IMR-90 (cell line): Measurements from ENCODE around the gene ABCG4. TPM values are rescaled to one million over a fixed set of nuclear protein-coding genes. Genes with fewer than 3 reads are reported as not detected.
A peak's percentile ranks its signal among the peaks of the same experiment; 100 is the strongest.

Source experiments
- ATAC-seq: fragments of 200-7000 bp; cut with Tn5 transposase; 2 replicates; pipeline ENCODE4 v1.9.1; 2020; ENCODE audit warnings: low read depth, mild to moderate bottlenecking, moderate library complexity
- BruUV-seq: library from RNA; stranded (reverse); fragments of 400-500 nt; replicated peaks from 2 replicates; lab custom pipeline; 2021; lab: Mats Ljungman, UMichigan
- CTCF ChIA-PET: fragments of 300-600 bp; formaldehyde crosslinking; extraction: SDS; loops from one replicate; lab custom pipeline; 2021; ENCODE audit warnings: antibody characterized with exemption; lab: Yijun Ruan, JAX
- POLR2A ChIA-PET: fragments of 300-600 bp; sonication (Branson Sonifier 250); formaldehyde crosslinking; loops from one replicate; lab custom pipeline; 2022; ENCODE audit warnings: antibody characterized with exemption; ENCODE audit not compliant: unreplicated experiment; lab: Charles Lee
- DNase-seq: peaks from one replicate; pipeline ENCODE4 v3.0.0; 2013
- H2AFZ ChIP-seq: replicated peaks from 2 replicates; pipeline ENCODE3; 2013; ENCODE audit warnings: low read length, mild to moderate bottlenecking; ENCODE audit not compliant: poor library complexity
- H2AK5ac ChIP-seq: 2 replicates; pipeline ENCODE4 v1.6.1; 2013; ENCODE audit warnings: low read depth, low read length, inconsistent platforms
- H2AK9ac ChIP-seq: replicated peaks from 2 replicates; pipeline ENCODE3; 2013; ENCODE audit warnings: mild to moderate bottlenecking, low read depth, low read length, moderate library complexity; ENCODE audit not compliant: poor library complexity
- H2BK120ac ChIP-seq: 2 replicates; pipeline ENCODE4 v1.6.1; 2013; ENCODE audit warnings: low read depth, low read length, inconsistent platforms
- H2BK15ac ChIP-seq: 3 replicates; pipeline ENCODE4 v1.6.1; 2013; ENCODE audit warnings: low read depth, low read length, inconsistent platforms
- H2BK20ac ChIP-seq: 2 replicates; pipeline ENCODE4 v1.6.1; 2013; ENCODE audit warnings: low read depth, mild to moderate bottlenecking, inconsistent platforms, low read length, moderate library complexity
- H2BK5ac ChIP-seq: 2 replicates; pipeline ENCODE4 v1.6.1; 2013; ENCODE audit warnings: mild to moderate bottlenecking, low read depth, low read length, inconsistent platforms; ENCODE audit not compliant: poor library complexity, severe bottlenecking
- H3K14ac ChIP-seq: replicated peaks from 2 replicates; pipeline ENCODE4 v1.6.1; 2013; ENCODE audit warnings: low read depth, low read length, inconsistent platforms
- H3K18ac ChIP-seq: 2 replicates; pipeline ENCODE4 v1.6.1; 2013; ENCODE audit warnings: low read depth, low read length, control low read depth
- H3K23ac ChIP-seq: 2 replicates; pipeline ENCODE4 v1.6.1; 2013; ENCODE audit warnings: low read depth, low read length, inconsistent platforms
- H3K27ac ChIP-seq: 2 replicates; pipeline ENCODE4 v1.5.1; 2013; ENCODE audit warnings: mild to moderate bottlenecking, control low read depth, low read length; ENCODE audit not compliant: insufficient read depth
- H3K27me3 ChIP-seq: 2 replicates; pipeline ENCODE4 v1.6.1; 2013; ENCODE audit warnings: low read length; ENCODE audit not compliant: control insufficient read depth, insufficient read depth
- H3K36me3 ChIP-seq: 2 replicates; pipeline ENCODE4 v1.6.1; 2013; ENCODE audit warnings: low read length, mixed read lengths; ENCODE audit not compliant: control insufficient read depth, insufficient read depth
- H3K4ac ChIP-seq: 2 replicates; pipeline ENCODE4 v1.6.1; 2013; ENCODE audit warnings: low read depth, low read length, inconsistent platforms
- H3K4me1 ChIP-seq: 2 replicates; pipeline ENCODE4 v1.6.1; 2013; ENCODE audit warnings: low read length, mixed read lengths; ENCODE audit not compliant: control insufficient read depth, insufficient read depth
- H3K4me2 ChIP-seq: 2 replicates; pipeline ENCODE4 v1.6.1; 2013; ENCODE audit warnings: low read depth, mild to moderate bottlenecking, control low read depth, low read length, moderate library complexity
- H3K4me3 ChIP-seq: 2 replicates; pipeline ENCODE4 v1.5.1; 2013; ENCODE audit warnings: low read depth, mild to moderate bottlenecking, control low read depth, low read length, moderate library complexity; ENCODE audit not compliant: insufficient read depth
- H3K56ac ChIP-seq: 2 replicates; pipeline ENCODE4 v1.6.1; 2013; ENCODE audit warnings: low read length, inconsistent platforms; ENCODE audit not compliant: insufficient read depth; ENCODE audit errors: extremely low read depth
- H3K79me1 ChIP-seq, 2 experiments: 2 replicates each; pipeline ENCODE4 v1.6.1; 2013; ENCODE audit warnings: low read length in 2 of 2, inconsistent platforms in 1 of 2, low read depth in 1 of 2
- H3K9ac ChIP-seq: 2 replicates; pipeline ENCODE4 v1.6.1; 2013; ENCODE audit warnings: low read depth, low read length, control low read depth
- H3K9me1 ChIP-seq: 2 replicates; pipeline ENCODE4 v1.6.1; 2013; ENCODE audit warnings: low read length, inconsistent platforms; ENCODE audit not compliant: insufficient read depth
- H3K9me3 ChIP-seq: 2 replicates; pipeline ENCODE4 v1.6.1; 2013; ENCODE audit warnings: low read length; ENCODE audit not compliant: control insufficient read depth, insufficient read depth
- H4K20me1 ChIP-seq: 2 replicates; pipeline ENCODE4 v1.6.1; 2013; ENCODE audit warnings: low read length, inconsistent platforms; ENCODE audit not compliant: insufficient read depth
- H4K5ac ChIP-seq: 2 replicates; pipeline ENCODE4 v1.6.1; 2013; ENCODE audit warnings: mild to moderate bottlenecking, low read depth, low read length, control low read depth
- H4K8ac ChIP-seq, 2 experiments: 2 replicates each; pipeline ENCODE4 v1.6.1; 2013; ENCODE audit warnings: low read depth in 2 of 2, low read length in 2 of 2, control low read depth in 1 of 2, inconsistent platforms in 1 of 2
- H4K91ac ChIP-seq: 2 replicates; pipeline ENCODE4 v1.6.1; 2013; ENCODE audit warnings: low read depth, low read length, inconsistent platforms; ENCODE audit not compliant: insufficient read depth
- BHLHE40 ChIP-seq: fragments of 150-350 bp; IDR thresholded peaks from 2 replicates; pipeline ENCODE4 v1.6.1; 2016; ENCODE audit warnings: mild to moderate bottlenecking, low read depth, low read length
- CEBPB ChIP-seq: IDR thresholded peaks from 2 replicates; pipeline ENCODE4 v1.6.1; 2012; ENCODE audit warnings: low read depth, low read length, improper control_type of control experiment
- CHD1 ChIP-seq: IDR thresholded peaks from 2 replicates; pipeline ENCODE4 v1.6.1; 2012; ENCODE audit warnings: low read depth, low read length, improper control_type of control experiment
- MAFK ChIP-seq: IDR thresholded peaks from 2 replicates; pipeline ENCODE4 v1.6.1; 2012; ENCODE audit warnings: low read depth, low read length, improper control_type of control experiment
- POLR2A ChIP-seq: IDR thresholded peaks from 2 replicates; pipeline ENCODE4 v1.6.1; 2012; ENCODE audit warnings: mild to moderate bottlenecking, low read depth, low read length
- RCOR1 ChIP-seq: IDR thresholded peaks from 2 replicates; pipeline ENCODE4 v1.6.1; 2012; ENCODE audit warnings: mild to moderate bottlenecking, low read length, improper control_type of control experiment; ENCODE audit not compliant: insufficient replicate concordance
- SMC3 ChIP-seq: fragments of 150-350 bp; IDR thresholded peaks from 2 replicates; pipeline ENCODE4 v1.6.1; 2016; ENCODE audit warnings: low read depth, mild to moderate bottlenecking, antibody characterized with exemption, low read length, moderate library complexity
- WGBS, 2 experiments: methylation state at CpG; one replicate each; pipeline versions ENCODE4 v1.1.5 to v1.1.7; 2013; ENCODE audit warnings: missing lambda C conversion rate in 2 of 2; ENCODE audit not compliant: insufficient read length in 1 of 2; ENCODE audit errors: extremely low coverage in 2 of 2; 5-methylcytosine and 5-hydroxymethylcytosine counted together
- dilution Hi-C: fragments of 300-500 bp; cut with HindIII; formaldehyde crosslinking; loops from one replicate; pipeline ENCODE4 v1.14.3; 2018; ENCODE audit warnings: low sequenced_read_pairs; ENCODE audit not compliant: unreplicated experiment
- in situ Hi-C: fragments of 300-500 bp; cut with MboI; formaldehyde crosslinking; loops from 3 replicates; pipeline ENCODE4 v1.14.3; 2019; ENCODE audit warnings: low sequenced_read_pairs, inconsistent platforms, mixed read lengths
- intact Hi-C: fragments of 100-400 bp; cut with micrococcal nuclease; formaldehyde crosslinking; loops from 2 replicates; pipeline ENCODE4 v1.10.0; 2022
- polyA plus RNA-seq, 3 experiments: library from polyadenylated mRNA; depleted of rRNA; stranded (reverse); fragments of >200 nt; gene quantifications; 2 replicates each; pipeline ENCODE4 v1.2.3, GENCODE V29; 2012; ENCODE audit warnings: low replicate concordance in 1 of 3
- total RNA-seq: library from RNA; depleted of rRNA; stranded (reverse); fragments of >200 nt; gene quantifications from 2 replicates; pipeline ENCODE4 v1.2.3, GENCODE V29; 2012; rRNA removed
- TF ChIP-seq, protein P1 (sequence below): fragments of 150-350 bp; IDR thresholded peaks from 2 replicates; pipeline ENCODE4 v1.6.1; 2016; ENCODE audit warnings: low read depth, mild to moderate bottlenecking, low read length, moderate library complexity, borderline replicate concordance

Gene ABCG4
- total and polyA plus RNA-seq, 2 of the 4 experiments (the other 2 are of a cell fraction), result under 0.01 to 0.26 TPM

- Histone ChIP-seq H2AK5ac (no peak overlapping the region), H3K79me1 (peaks cover 6 to 50% of the 10 kb centered on the region in 2 experiments; a peak in 3 of 4 replicates), H3K27me3 (no peaks in the 10 kb centered on the region), H3K56ac (no peak overlapping the region), H2BK120ac (no peak overlapping the region), H3K9ac (no peak overlapping the region), H3K23ac (0 out of 2 replicates have a peak overlapping the region, but pooled peaks have one; percentile 31), H2BK15ac (no peak overlapping the region), H3K4me2 (0 out of 2 replicates have a peak overlapping the region, but pooled peaks have one; percentile 41), H3K4me3 (no peak overlapping the region), H3K4ac (no peak overlapping the region), H3K14ac (0 out of 2 replicates have a peak overlapping the region, but pooled peaks have one; percentile 60), H3K18ac (no peak overlapping the region), H3K9me1 (peaks cover 9% of the 10 kb centered on the region), H3K36me3 (no peaks in the 10 kb centered on the region), H3K27ac (no peak overlapping the region), H4K20me1 (peaks cover 48% of the 10 kb centered on the region), H2AK9ac (no peak overlapping the region), H2BK5ac (no peak overlapping the region), H3K9me3 (no peaks in the 10 kb centered on the region), H4K5ac (no peak overlapping the region), H4K8ac (no peak overlapping the region), H4K91ac (no peak overlapping the region), H2AFZ (no peak overlapping the region), H2BK20ac (no peak overlapping the region), H3K4me1 (peaks cover 5% of the 10 kb centered on the region)
- no peak for DNase-seq
- POLR2A ChIA-PET, result no interaction called here
- intact Hi-C loops (no loop called here), dilution Hi-C loops (no loop called here), in situ Hi-C loops (no loop called here)
- CTCF ChIA-PET, result interaction anchor here (0.6 kb wide), 2 partner anchors 44 to 160 kb away, joined by 4 read pairs; no protein-coding TSS in a partner anchor
- no CpG with 5 or more reads among the region's 3 CpGs for WGBS, 2 experiments
- no peak for ATAC-seq
- TF ChIP-seq SMC3 (no peak), CEBPB (no peak), CHD1 (no peak), POLR2A (no peak), RCOR1 (no peak), MAFK (no peak), BHLHE40 (no peak)
- TF ChIP-seq, protein P1, sequence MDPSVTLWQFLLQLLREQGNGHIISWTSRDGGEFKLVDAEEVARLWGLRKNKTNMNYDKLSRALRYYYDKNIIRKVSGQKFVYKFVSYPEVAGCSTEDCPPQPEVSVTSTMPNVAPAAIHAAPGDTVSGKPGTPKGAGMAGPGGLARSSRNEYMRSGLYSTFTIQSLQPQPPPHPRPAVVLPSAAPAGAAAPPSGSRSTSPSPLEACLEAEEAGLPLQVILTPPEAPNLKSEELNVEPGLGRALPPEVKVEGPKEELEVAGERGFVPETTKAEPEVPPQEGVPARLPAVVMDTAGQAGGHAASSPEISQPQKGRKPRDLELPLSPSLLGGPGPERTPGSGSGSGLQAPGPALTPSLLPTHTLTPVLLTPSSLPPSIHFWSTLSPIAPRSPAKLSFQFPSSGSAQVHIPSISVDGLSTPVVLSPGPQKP, result no peak
- BruUV-seq, result no TSS peak
Measured at GRCh38 chr11:119210050-119210449, 61.2 kb downstream of the ABCG4 start.

Other genes with a start within 250 kb of the ABCG4 start
- gene BCL9L, start 223.1 kb upstream of the ABCG4 start, total RNA-seq, result 1.7 and 2.3 TPM in 2 replicates
- 17.0 and 21.5 TPM in 2 replicates for gene BCL9L, start 223.1 kb upstream of the ABCG4 start, polyA plus RNA-seq (2012; rRNA removed)
- gene UPK2, start 192.8 kb upstream of the ABCG4 start, total RNA-seq, result not detected in 2 replicates
- 0.26 and 0.39 TPM in 2 replicates for gene UPK2, start 192.8 kb upstream of the ABCG4 start, polyA plus RNA-seq (2012; rRNA removed)
- gene FOXR1, start 177.3 kb upstream of the ABCG4 start, total RNA-seq, result not detected in 2 replicates
- not detected in 2 replicates for gene FOXR1, start 177.3 kb upstream of the ABCG4 start, polyA plus RNA-seq (2012; rRNA removed)
- gene CENATAC, start 150.9 kb upstream of the ABCG4 start, total RNA-seq, result 13.1 and 15.3 TPM in 2 replicates
- gene CENATAC, start 150.9 kb upstream of the ABCG4 start, polyA plus RNA-seq (2012; rRNA removed), result 15.0 and 16.7 TPM in 2 replicates
- 727 and 842 TPM in 2 replicates for gene RPS25, start 130.7 kb upstream of the ABCG4 start, total RNA-seq
- gene RPS25, start 130.7 kb upstream of the ABCG4 start, polyA plus RNA-seq (2012; rRNA removed), result 905 and 1,237 TPM in 2 replicates
- gene TRAPPC4, start 130.3 kb upstream of the ABCG4 start, total RNA-seq, result 102 and 151 TPM in 2 replicates
- gene TRAPPC4, start 130.3 kb upstream of the ABCG4 start, polyA plus RNA-seq (2012; rRNA removed), result 162 and 253 TPM in 2 replicates
- gene SLC37A4, start 118.2 kb upstream of the ABCG4 start, total RNA-seq, result 7.5 and 8.3 TPM in 2 replicates
- 14.3 and 15.1 TPM in 2 replicates for gene SLC37A4, start 118.2 kb upstream of the ABCG4 start, polyA plus RNA-seq (2012; rRNA removed)
- 152 and 181 TPM in 2 replicates for gene HYOU1, start 91.8 kb upstream of the ABCG4 start, total RNA-seq
- 117 and 120 TPM in 2 replicates for gene HYOU1, start 91.8 kb upstream of the ABCG4 start, polyA plus RNA-seq (2012; rRNA removed)
- gene VPS11, start 81.2 kb upstream of the ABCG4 start, total RNA-seq, result 22.2 and 30.5 TPM in 2 replicates
- gene VPS11, start 81.2 kb upstream of the ABCG4 start, polyA plus RNA-seq (2012; rRNA removed), result 19.7 and 20.7 TPM in 2 replicates
- gene HMBS, start 64.2 kb upstream of the ABCG4 start, total RNA-seq, result 13.9 and 17.9 TPM in 2 replicates
- gene HMBS, start 64.2 kb upstream of the ABCG4 start, polyA plus RNA-seq (2012; rRNA removed), result 55.3 and 59.5 TPM in 2 replicates
- 13.6 and 15.2 TPM in 2 replicates for gene DPAGT1, start 47.2 kb upstream of the ABCG4 start, total RNA-seq
- gene DPAGT1, start 47.2 kb upstream of the ABCG4 start, polyA plus RNA-seq (2012; rRNA removed), result 51.2 and 53.4 TPM in 2 replicates
- 2.2 TPM in 2 replicates for gene C2CD2L, start 41.7 kb upstream of the ABCG4 start, total RNA-seq
- gene C2CD2L, start 41.7 kb upstream of the ABCG4 start, polyA plus RNA-seq (2012; rRNA removed), result 8.7 and 9.5 TPM in 2 replicates
- 8.1 and 9.1 TPM in 2 replicates for gene HINFP, start 27.5 kb upstream of the ABCG4 start, total RNA-seq
- 12.8 and 15.3 TPM in 2 replicates for gene HINFP, start 27.5 kb upstream of the ABCG4 start, polyA plus RNA-seq (2012; rRNA removed)
- 3.0 and 3.3 TPM in 2 replicates for gene NLRX1, start 19.7 kb downstream of the ABCG4 start, total RNA-seq
- 4.9 and 5.5 TPM in 2 replicates for gene NLRX1, start 19.7 kb downstream of the ABCG4 start, polyA plus RNA-seq (2012; rRNA removed)
- not detected in 2 replicates for gene NHERF4, start 36.4 kb downstream of the ABCG4 start, total RNA-seq
- gene NHERF4, start 36.4 kb downstream of the ABCG4 start, polyA plus RNA-seq (2012; rRNA removed), result not detected in 2 replicates
- 6.1 and 7.2 TPM in 2 replicates for gene CBL, start 57.3 kb downstream of the ABCG4 start, total RNA-seq
- gene CBL, start 57.3 kb downstream of the ABCG4 start, polyA plus RNA-seq (2012; rRNA removed), result 11.8 TPM in 2 replicates
- 131 and 165 TPM in 2 replicates for gene MCAM, start 168.1 kb downstream of the ABCG4 start, total RNA-seq
- gene MCAM, start 168.1 kb downstream of the ABCG4 start, polyA plus RNA-seq (2012; rRNA removed), result 79.4 and 95.1 TPM in 2 replicates
- 3.4 and 3.6 TPM in 2 replicates for gene RNF26, start 185.5 kb downstream of the ABCG4 start, total RNA-seq
- gene RNF26, start 185.5 kb downstream of the ABCG4 start, polyA plus RNA-seq (2012; rRNA removed), result 36.7 and 38.1 TPM in 2 replicates
- 1.9 and 2.0 TPM in 2 replicates for gene C1QTNF5, start 191.8 kb downstream of the ABCG4 start, total RNA-seq
- 5.4 and 5.8 TPM in 2 replicates for gene C1QTNF5, start 191.8 kb downstream of the ABCG4 start, polyA plus RNA-seq (2012; rRNA removed)
- gene MFRP, start 197.7 kb downstream of the ABCG4 start, total RNA-seq, result not detected in 2 replicates
- not detected in 2 replicates for gene MFRP, start 197.7 kb downstream of the ABCG4 start, polyA plus RNA-seq (2012; rRNA removed)
- under 0.01 and 0.18 TPM in 2 replicates for gene USP2, start 232.6 kb downstream of the ABCG4 start, total RNA-seq
- gene USP2, start 232.6 kb downstream of the ABCG4 start, polyA plus RNA-seq (2012; rRNA removed), result 0.63 and 0.79 TPM in 2 replicates